ENCODE results near the gene B3GLCT. TPM values are rescaled to one million over a fixed set of nuclear protein-coding genes. Genes with fewer than 3 reads are reported as not detected.

The B3GLCT gene
- total RNA-seq, 3 donors from 2014 or later, result 7.5 to 19.2 (median 10.5) TPM

DNA sequence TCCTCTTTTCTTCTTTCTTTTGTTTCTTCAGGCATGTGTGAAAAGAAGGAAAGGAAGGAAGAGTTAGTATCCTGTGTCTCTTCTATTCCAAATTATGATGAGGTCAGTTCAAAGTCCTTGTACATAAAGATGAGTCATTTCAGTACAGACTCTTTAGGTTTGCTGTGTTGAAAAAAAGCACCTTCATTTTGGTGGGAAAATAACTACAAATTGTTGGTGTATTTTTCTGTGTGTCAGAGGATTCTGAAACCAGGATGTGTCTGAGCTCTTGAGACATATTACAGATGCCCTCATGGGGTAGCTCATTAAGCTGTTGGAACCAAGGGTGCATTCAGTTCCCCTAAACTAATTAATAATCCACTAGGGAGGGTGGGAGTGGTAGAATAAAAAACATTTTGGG, 32.3 kb upstream of the B3GLCT start:
- Histone ChIP-seq H3K4me3 (no peak overlapping the region), H3K9me3 (no peaks in the 10 kb centered on the region), H3K27me3 (no peaks in the 10 kb centered on the region), H3K36me3 (no peaks in the 10 kb centered on the region), H3K27ac (no peak overlapping the region), H3K4me1 (no peaks in the 10 kb centered on the region)
- no peak for DNase-seq (ENCODE audit: low spot score in 2 of 2)
- intact Hi-C loops (cut with DNase I; ENCODE audit: low total_unique reads), result no loop called here
- TF ChIP-seq, protein P1, sequence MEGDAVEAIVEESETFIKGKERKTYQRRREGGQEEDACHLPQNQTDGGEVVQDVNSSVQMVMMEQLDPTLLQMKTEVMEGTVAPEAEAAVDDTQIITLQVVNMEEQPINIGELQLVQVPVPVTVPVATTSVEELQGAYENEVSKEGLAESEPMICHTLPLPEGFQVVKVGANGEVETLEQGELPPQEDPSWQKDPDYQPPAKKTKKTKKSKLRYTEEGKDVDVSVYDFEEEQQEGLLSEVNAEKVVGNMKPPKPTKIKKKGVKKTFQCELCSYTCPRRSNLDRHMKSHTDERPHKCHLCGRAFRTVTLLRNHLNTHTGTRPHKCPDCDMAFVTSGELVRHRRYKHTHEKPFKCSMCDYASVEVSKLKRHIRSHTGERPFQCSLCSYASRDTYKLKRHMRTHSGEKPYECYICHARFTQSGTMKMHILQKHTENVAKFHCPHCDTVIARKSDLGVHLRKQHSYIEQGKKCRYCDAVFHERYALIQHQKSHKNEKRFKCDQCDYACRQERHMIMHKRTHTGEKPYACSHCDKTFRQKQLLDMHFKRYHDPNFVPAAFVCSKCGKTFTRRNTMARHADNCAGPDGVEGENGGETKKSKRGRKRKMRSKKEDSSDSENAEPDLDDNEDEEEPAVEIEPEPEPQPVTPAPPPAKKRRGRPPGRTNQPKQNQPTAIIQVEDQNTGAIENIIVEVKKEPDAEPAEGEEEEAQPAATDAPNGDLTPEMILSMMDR (IDR thresholded peaks at IDR 0.05), result no peak
- no peak for TF ChIP-seq POLR2AphosphoS5 (IDR thresholded peaks at IDR 0.05)
- no peak for TF ChIP-seq POLR2A (IDR thresholded peaks at IDR 0.05)

DNA sequence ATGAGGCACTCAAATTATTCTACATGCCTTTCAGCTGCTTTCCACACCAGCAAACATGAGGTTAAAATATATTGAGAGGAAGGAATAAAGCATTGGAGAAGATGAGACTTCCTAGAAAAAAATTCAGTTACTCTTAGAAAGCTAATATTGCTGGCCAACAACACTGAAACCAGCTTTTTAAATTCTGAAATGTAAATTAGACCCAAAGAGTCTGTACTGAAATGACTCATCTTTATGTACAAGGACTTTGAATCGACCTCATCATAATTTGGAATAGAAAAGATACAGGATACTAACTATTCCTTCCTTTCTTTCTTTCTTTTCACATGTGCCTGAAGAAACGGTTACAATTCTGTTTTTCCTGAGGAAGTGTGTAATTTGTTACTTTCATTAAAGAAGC, 31.6 kb upstream of the B3GLCT start:
- H3K27me3 ChIP-seq, result no peaks in the 10 kb centered on the region
- H3K36me3 ChIP-seq, result no peaks in the 10 kb centered on the region
- H3K9me3 ChIP-seq, result no peaks in the 10 kb centered on the region
- no peaks in the 10 kb centered on the region for H3K4me1 ChIP-seq
- H3K4me3 ChIP-seq, result no peak overlapping the region
- DNase-seq (ENCODE audit: low spot score in 2 of 2), result no peak
- intact Hi-C loops (cut with DNase I; ENCODE audit: low total_unique reads), result no loop called here
- H3K27ac ChIP-seq, result no peak overlapping the region
- no peak for TF ChIP-seq POLR2A (IDR thresholded peaks at IDR 0.05)
- no peak for TF ChIP-seq POLR2AphosphoS5 (IDR thresholded peaks at IDR 0.05)
- TF ChIP-seq, protein P1 (IDR thresholded peaks at IDR 0.05), result no peak

DNA sequence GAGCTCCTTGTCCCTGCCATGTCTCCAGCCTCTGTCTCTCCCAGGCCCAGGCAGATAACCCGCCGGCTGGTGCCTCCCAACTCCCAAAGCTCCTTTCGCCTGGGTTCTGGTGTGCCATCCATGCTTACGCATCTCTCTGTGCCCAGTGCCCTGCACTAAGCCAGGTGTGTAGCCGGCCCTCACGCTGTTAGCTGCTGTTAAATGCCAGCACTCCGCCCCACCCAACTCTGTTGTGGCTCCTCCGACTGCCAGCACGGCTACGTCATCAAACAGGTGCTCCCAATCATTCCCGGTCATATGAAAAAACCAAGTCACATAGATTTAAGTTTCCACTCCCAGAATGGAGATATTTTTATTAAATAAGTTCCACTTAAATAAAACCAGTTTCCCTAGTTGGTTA, 31.0 kb upstream of the B3GLCT start:
- intact Hi-C loops (cut with DNase I; ENCODE audit: low total_unique reads), result no loop called here

DNA sequence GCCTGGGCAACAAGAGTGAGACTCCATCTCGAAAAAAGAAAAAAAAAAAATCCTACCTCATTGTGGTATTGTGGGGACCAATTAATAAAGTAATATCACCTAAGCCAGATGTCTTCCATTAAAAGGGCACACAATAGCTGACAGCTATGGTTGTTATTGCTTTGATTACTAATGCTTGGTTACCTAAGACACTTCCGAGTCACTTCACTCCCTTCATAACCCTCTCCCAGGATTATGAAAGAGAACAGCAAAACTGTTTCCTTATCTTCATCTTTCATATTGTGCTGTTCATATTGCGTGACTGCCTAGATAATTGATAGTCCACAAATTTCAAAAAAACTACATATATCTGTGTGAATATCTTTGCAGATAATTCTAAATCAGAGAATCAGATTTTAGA, 27.8 kb upstream of the B3GLCT start:
- H3K36me3 ChIP-seq, result no peaks in the 10 kb centered on the region
- no peaks in the 10 kb centered on the region for H3K9me3 ChIP-seq
- no peak overlapping the region for H3K27ac ChIP-seq
- TF ChIP-seq, protein P1 (IDR thresholded peaks at IDR 0.05), result no peak
- TF ChIP-seq POLR2A (IDR thresholded peaks at IDR 0.05) (no peak), POLR2AphosphoS5 (IDR thresholded peaks at IDR 0.05) (no peak)
- H3K4me1 ChIP-seq, result no peaks in the 10 kb centered on the region
- H3K27me3 ChIP-seq, result no peaks in the 10 kb centered on the region
- H3K4me3 ChIP-seq, result no peak overlapping the region
- DNase-seq (ENCODE audit: low spot score in 2 of 2), result no peak
- intact Hi-C loops (cut with DNase I; ENCODE audit: low total_unique reads), result no loop called here

More for the DNA sequence above, 31.0 kb upstream of the B3GLCT start:
- no peak for TF ChIP-seq POLR2AphosphoS5 (IDR thresholded peaks at IDR 0.05)
- TF ChIP-seq, protein P1 (IDR thresholded peaks at IDR 0.05), result no peak
- TF ChIP-seq POLR2A (IDR thresholded peaks at IDR 0.05), result no peak
- Histone ChIP-seq H3K4me3 (no peak overlapping the region), H3K27me3 (no peaks in the 10 kb centered on the region), H3K36me3 (no peaks in the 10 kb centered on the region), H3K27ac (no peak overlapping the region), H3K9me3 (no peaks in the 10 kb centered on the region), H3K4me1 (no peaks in the 10 kb centered on the region)
- DNase-seq (ENCODE audit: low spot score in 2 of 2), result no peak

DNA sequence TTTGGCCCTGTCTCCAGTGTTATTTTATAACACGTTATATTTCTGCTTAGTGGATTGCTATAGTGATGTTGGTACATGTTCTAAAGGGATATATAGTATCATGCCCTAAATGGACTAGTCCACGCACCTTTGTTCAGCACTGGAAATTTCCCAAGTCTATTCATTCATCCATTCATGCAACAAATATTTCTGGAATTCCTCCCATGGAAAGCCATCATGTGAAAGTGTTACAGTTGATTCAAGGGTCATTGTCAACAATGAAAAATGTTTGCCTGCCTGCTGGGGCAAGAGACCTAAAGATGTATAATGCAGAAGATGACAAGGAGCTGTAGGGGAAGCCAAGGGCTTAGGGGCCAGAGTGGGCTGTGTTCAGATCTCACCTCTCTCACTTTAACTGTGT, 27.2 kb upstream of the B3GLCT start:
- intact Hi-C loops (cut with DNase I; ENCODE audit: low total_unique reads), result no loop called here
- no peaks in the 10 kb centered on the region for H3K9me3 ChIP-seq
- TF ChIP-seq POLR2AphosphoS5 (IDR thresholded peaks at IDR 0.05), result no peak
- TF ChIP-seq, protein P1 (IDR thresholded peaks at IDR 0.05), result no peak
- no peak for TF ChIP-seq POLR2A (IDR thresholded peaks at IDR 0.05)
- H3K4me1 ChIP-seq, result no peaks in the 10 kb centered on the region
- no peak overlapping the region for H3K4me3 ChIP-seq
- no peaks in the 10 kb centered on the region for H3K27me3 ChIP-seq
- H3K36me3 ChIP-seq, result no peaks in the 10 kb centered on the region
- no peak overlapping the region for H3K27ac ChIP-seq
- DNase-seq (ENCODE audit: low spot score in 2 of 2), result no peak

Measured in breast epithelium (tissue), 4 donors.